Epidermal melanocyte (primary cell): Measurements from ENCODE around the gene NOS1AP.
"Not testable (repeated sequence)": the region's sequence is repeated elsewhere in the genome, so short reads cannot be mapped to it uniquely, and the experiment has no call there.

Experiments used
- DNase-seq: peaks from one replicate; pipeline ENCODE4 v3.0.0; 2011; ENCODE audit warnings: low spot score; ENCODE audit not compliant: insufficient read length

Gene NOS1AP

GRCh38 chr1:162069334-162070093 is at the start of gene NOS1AP:
Gene NOS1AP, plus strand, starts transcription at chr1:162069691. Its CDS starts 487 bp downstream, at chr1:162070178.
- peak; percentile 32 for DNase-seq

- DNase-seq, result no peak
These were observed 49.3 kb upstream of the NOS1AP start for GRCh38 chr1:162020150-162020549.

- DNase-seq, result no peak
These were observed 48.4 kb upstream of the NOS1AP start for GRCh38 chr1:162021124-162021523.

GRCh38 chr1:162022626-162023025 is 46.9 kb upstream of the NOS1AP start:
- no peak for DNase-seq

- DNase-seq, result no peak
These were observed 46.3 kb upstream of the NOS1AP start for GRCh38 chr1:162023181-162023546.

GRCh38 chr1:162023547-162024501 is 45.7 kb upstream of the NOS1AP start, which contains the start of gene OLFML2B:
Gene OLFML2B, minus strand, starts transcription at chr1:162023869. Its CDS starts 439 bp downstream, at chr1:162023430.
- DNase-seq, result peak; percentile 58

- no peak for DNase-seq
These were observed 44.0 kb upstream of the NOS1AP start for GRCh38 chr1:162025541-162025940.

GRCh38 chr1:162026881-162027280 is 42.6 kb upstream of the NOS1AP start:
- no peak for DNase-seq

GRCh38 chr1:162028726-162029125 is 40.8 kb upstream of the NOS1AP start:
- DNase-seq, result no peak

- DNase-seq, result no peak
These were observed 40.3 kb upstream of the NOS1AP start for GRCh38 chr1:162029157-162029556.

- DNase-seq, result no peak
These were observed 38.7 kb upstream of the NOS1AP start for GRCh38 chr1:162030759-162031280.

GRCh38 chr1:162033428-162033827 is 36.1 kb upstream of the NOS1AP start:
- DNase-seq, result no peak

GRCh38 chr1:162035241-162035640 is 34.2 kb upstream of the NOS1AP start:
- DNase-seq, result no peak

- no peak for DNase-seq
These were observed 33.3 kb upstream of the NOS1AP start for GRCh38 chr1:162036163-162036562.

GRCh38 chr1:162038624-162039023 is 30.9 kb upstream of the NOS1AP start:
- DNase-seq, result no peak

- no peak for DNase-seq
These were observed 29.5 kb upstream of the NOS1AP start for GRCh38 chr1:162040001-162040400.

- no peak for DNase-seq
These were observed 28.8 kb upstream of the NOS1AP start for GRCh38 chr1:162040657-162041056.

GRCh38 chr1:162042361-162042760 is 27.1 kb upstream of the NOS1AP start:
- DNase-seq, result no peak

- DNase-seq, result no peak
These were observed 22.6 kb upstream of the NOS1AP start for GRCh38 chr1:162046921-162047320.

GRCh38 chr1:162053949-162054348 is 15.5 kb upstream of the NOS1AP start:
- DNase-seq, result not testable (repeated sequence)

GRCh38 chr1:162055062-162055461 is 14.4 kb upstream of the NOS1AP start:
- DNase-seq, result no peak

- DNase-seq, result no peak
These were observed 13.4 kb upstream of the NOS1AP start for GRCh38 chr1:162056043-162056442.
